ENCODE measurements around the gene BPIFB1.

DNA sequence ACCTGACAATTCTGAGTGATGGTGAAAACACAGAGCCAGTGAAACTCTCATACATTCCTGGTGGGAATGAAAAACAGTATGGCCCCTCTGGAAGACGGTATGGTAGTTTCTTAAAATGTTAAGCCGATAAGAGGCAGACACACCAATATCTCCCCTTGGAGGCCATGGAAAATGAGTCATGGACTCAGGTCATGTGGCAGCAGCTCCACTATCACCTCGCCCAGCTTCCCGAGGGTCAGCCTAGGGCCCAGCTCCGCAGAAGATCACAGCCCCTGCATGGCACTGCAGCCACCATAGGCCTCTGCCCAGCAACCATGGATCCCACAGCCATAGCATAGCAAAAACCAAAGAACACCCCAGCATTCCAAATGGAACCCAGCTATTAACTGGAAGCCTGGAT, 25.8 kb upstream of the BPIFB1 start:
- TF ChIP-seq SUZ12 (IDR thresholded peaks at IDR 0.05; ENCODE audit: extremely low read depth, insufficient read depth, insufficient read length) (no peak), YY1 (IDR thresholded peaks at IDR 0.05; ENCODE audit: insufficient read depth, insufficient read length) (no peak)
